HG03135 (cell line): ENCODE measurements around the gene CPN1.
"Not testable (repeated sequence)": the region's sequence is repeated elsewhere in the genome, so short reads cannot be mapped to it uniquely, and the experiment has no call there.

Experiments
- ATAC-seq: cut with Tn5 transposase; IDR thresholded peaks from one replicate; pipeline ENCODE4 v1.9.1; 2021; ENCODE audit warnings: mild to moderate bottlenecking, moderate library complexity; ENCODE audit not compliant: unreplicated experiment

CPN1 gene

GRCh38 chr10:100081075-100082001 is at the start of gene CPN1:
TSS of gene CPN1 (minus strand) at chr10:100081869. CDS start at chr10:100081625, 244 bp downstream.
- no peak for ATAC-seq

- no peak for ATAC-seq
These were observed 49.2 kb upstream of the CPN1 start for GRCh38 chr10:100130831-100131230.

- ATAC-seq: no peak
These were observed 47.8 kb upstream of the CPN1 start for GRCh38 chr10:100129424-100129823.

GRCh38 chr10:100128951-100129350 is 47.3 kb upstream of the CPN1 start:
- ATAC-seq: no peak

GRCh38 chr10:100125335-100125734 is 43.7 kb upstream of the CPN1 start:
- not testable (repeated sequence) for ATAC-seq

- no peak for ATAC-seq
These were observed 42.4 kb upstream of the CPN1 start for GRCh38 chr10:100124097-100124496.

- no peak for ATAC-seq
These were observed 41.1 kb upstream of the CPN1 start for GRCh38 chr10:100122780-100123179.

GRCh38 chr10:100120550-100120949 is 38.9 kb upstream of the CPN1 start:
- ATAC-seq: no peak

- no peak for ATAC-seq
These were observed 38.1 kb upstream of the CPN1 start for GRCh38 chr10:100119726-100120125.

GRCh38 chr10:100114976-100115770 is 33.5 kb upstream of the CPN1 start:
- no peak for ATAC-seq

GRCh38 chr10:100114460-100114859 is 32.8 kb upstream of the CPN1 start:
- no peak for ATAC-seq

GRCh38 chr10:100109670-100110069 is 28.0 kb upstream of the CPN1 start:
- ATAC-seq: no peak

GRCh38 chr10:100106865-100107264 is 25.2 kb upstream of the CPN1 start:
- ATAC-seq: no peak

- no peak for ATAC-seq
These were observed 22.6 kb upstream of the CPN1 start for GRCh38 chr10:100104300-100104699.

GRCh38 chr10:100103581-100103980 is 21.9 kb upstream of the CPN1 start:
- ATAC-seq: no peak

GRCh38 chr10:100101192-100102076 is 19.8 kb upstream of the CPN1 start:
- no peak for ATAC-seq

- ATAC-seq: no peak
These were observed 19.0 kb upstream of the CPN1 start for GRCh38 chr10:100100651-100101184.

GRCh38 chr10:100089241-100089640 is 7.6 kb upstream of the CPN1 start:
- no peak for ATAC-seq

- not testable (repeated sequence) for ATAC-seq
These were observed 5.0 kb upstream of the CPN1 start for GRCh38 chr10:100086708-100087107.

GRCh38 chr10:100085596-100085995 is 3.9 kb upstream of the CPN1 start:
- ATAC-seq: no peak

- ATAC-seq: no peak
These were observed 2.0 kb upstream of the CPN1 start for GRCh38 chr10:100083623-100084022.
